ENCODE measurements around the gene GPR137B.

DNA sequence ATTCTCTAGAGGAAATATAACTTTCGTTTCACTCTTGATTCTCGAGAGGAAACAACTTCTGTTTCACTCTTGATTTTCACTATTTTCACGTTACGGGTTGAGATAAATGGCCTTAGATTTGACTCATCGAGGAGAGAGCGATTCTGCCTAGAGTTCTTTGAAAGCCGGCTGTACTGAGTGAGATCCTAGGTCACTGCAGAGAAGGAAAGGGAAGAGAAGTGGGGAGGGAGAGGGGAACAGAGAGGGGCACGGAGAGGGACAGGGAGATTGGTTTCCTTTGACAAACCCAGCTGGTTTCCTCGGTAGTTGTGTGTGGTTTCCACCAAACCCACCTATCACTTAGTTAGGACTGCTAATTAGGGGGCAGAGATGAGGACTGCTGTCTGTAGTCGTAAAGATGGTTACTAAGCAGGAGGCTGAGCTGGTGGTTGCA lies 21.6 kb upstream of the GPR137B start:
- no peak for TF ChIP-seq POLR2A (IDR thresholded peaks at IDR 0.05)
- TF ChIP-seq, protein P1, sequence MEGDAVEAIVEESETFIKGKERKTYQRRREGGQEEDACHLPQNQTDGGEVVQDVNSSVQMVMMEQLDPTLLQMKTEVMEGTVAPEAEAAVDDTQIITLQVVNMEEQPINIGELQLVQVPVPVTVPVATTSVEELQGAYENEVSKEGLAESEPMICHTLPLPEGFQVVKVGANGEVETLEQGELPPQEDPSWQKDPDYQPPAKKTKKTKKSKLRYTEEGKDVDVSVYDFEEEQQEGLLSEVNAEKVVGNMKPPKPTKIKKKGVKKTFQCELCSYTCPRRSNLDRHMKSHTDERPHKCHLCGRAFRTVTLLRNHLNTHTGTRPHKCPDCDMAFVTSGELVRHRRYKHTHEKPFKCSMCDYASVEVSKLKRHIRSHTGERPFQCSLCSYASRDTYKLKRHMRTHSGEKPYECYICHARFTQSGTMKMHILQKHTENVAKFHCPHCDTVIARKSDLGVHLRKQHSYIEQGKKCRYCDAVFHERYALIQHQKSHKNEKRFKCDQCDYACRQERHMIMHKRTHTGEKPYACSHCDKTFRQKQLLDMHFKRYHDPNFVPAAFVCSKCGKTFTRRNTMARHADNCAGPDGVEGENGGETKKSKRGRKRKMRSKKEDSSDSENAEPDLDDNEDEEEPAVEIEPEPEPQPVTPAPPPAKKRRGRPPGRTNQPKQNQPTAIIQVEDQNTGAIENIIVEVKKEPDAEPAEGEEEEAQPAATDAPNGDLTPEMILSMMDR (IDR thresholded peaks at IDR 0.05), result no peak

Measured in heart left ventricle (tissue), 13 donors.